K562 (cell line): ENCODE results near the gene CTSH. TPM values are rescaled to one million over a fixed set of nuclear protein-coding genes. Genes with fewer than 3 reads are reported as not detected.

Source experiments
- ATAC-seq: fragments of 200-7000 bp; cut with Tn5 transposase; 3 replicates; pipeline ENCODE4 v1.9.1; 2020; ENCODE audit warnings: moderate library complexity
- BruUV-seq: library from RNA; stranded (reverse); fragments of 400-500 nt; replicated peaks from 2 replicates; lab custom pipeline; 2021; lab: Mats Ljungman, UMichigan
- CTCF ChIA-PET: fragments of 300-600 bp; formaldehyde crosslinking; extraction: SDS; loops from one replicate; lab custom pipeline; 2021; ENCODE audit warnings: low intra/inter-chr PET ratio; lab: Yijun Ruan, JAX
- POLR2A ChIA-PET: fragments of 300-600, 350-650 bp; sonication (Branson Sonifier 250); formaldehyde crosslinking; extraction: SDS; loops from one replicate; lab custom pipeline; 2021; ENCODE audit warnings: antibody characterized with exemption, inconsistent platforms; lab: Yijun Ruan, JAX
- DNase-seq, 4 experiments: peaks; one replicate each; pipeline versions ENCODE4 v3.0.0 to v3.0.0-alpha.2; 2011 to 2018; ENCODE audit warnings: low spot score in 3 of 4, mixed read lengths in 3 of 4; ENCODE audit errors: extremely low read depth in 1 of 4
- FAIRE-seq: peaks from 2 replicates; lab custom pipeline; 2011; peaks lifted over from hg19 to GRCh38; lab: Jason Lieb, UNC
- H2AFZ ChIP-seq: 2 replicates; pipeline ENCODE4 v1.6.0; 2011; ENCODE audit warnings: low read depth, low read length, control low read depth, inconsistent platforms
- H3K27ac ChIP-seq: fragments of 200-600 bp; 3 replicates; pipeline ENCODE4 v1.8.0; 2011; ENCODE audit warnings: low read depth, mild to moderate bottlenecking, control low read depth, inconsistent platforms, low read length, moderate library complexity, mixed read lengths; ENCODE audit errors: extremely low read depth
- H3K27me3 ChIP-seq, 2 experiments: fragments of 300-600 bp in 1 of 2; 2 replicates in 1 of 2; 3 replicates in 1 of 2; pipeline versions ENCODE4 v1.6.0 to v1.8.0; 2011; ENCODE audit warnings: inconsistent platforms in 2 of 2, low read length in 2 of 2, mild to moderate bottlenecking in 1 of 2, mixed read lengths in 1 of 2, moderate library complexity in 1 of 2; ENCODE audit not compliant: control insufficient read depth in 2 of 2, insufficient read depth in 2 of 2
- H3K36me3 ChIP-seq: fragments of 300-600 bp; 3 replicates; pipeline ENCODE4 v1.8.0; 2011; ENCODE audit warnings: mild to moderate bottlenecking, low read length, inconsistent platforms; ENCODE audit not compliant: control insufficient read depth, insufficient read depth
- H3K4me1 ChIP-seq, 2 experiments: fragments of 200-600 bp in 1 of 2; replicated peaks in 1 of 2; 2 replicates in 1 of 2; 3 replicates in 1 of 2; pipeline versions ENCODE4 v1.5.1 to v1.8.0; 2011; ENCODE audit warnings: inconsistent platforms in 2 of 2, low read length in 2 of 2, mild to moderate bottlenecking in 1 of 2, mixed read lengths in 1 of 2, moderate library complexity in 1 of 2; ENCODE audit not compliant: control insufficient read depth in 2 of 2, insufficient read depth in 2 of 2
- H3K4me2 ChIP-seq: 2 replicates; pipeline ENCODE4 v1.6.1; 2011; ENCODE audit warnings: low read length, control low read depth, inconsistent platforms, mixed read lengths; ENCODE audit not compliant: insufficient read depth
- H3K4me3 ChIP-seq: fragments of 200-600 bp; sonication (generic), shearing (Covaris generic); 2 replicates; pipeline ENCODE4 v1.5.1; 2016; ENCODE audit warnings: control low read depth, inconsistent platforms
- H3K79me2 ChIP-seq: fragments of 200-600 bp; 3 replicates; pipeline ENCODE4 v1.8.0; 2011; ENCODE audit warnings: low read length, inconsistent platforms; ENCODE audit not compliant: control insufficient read depth, insufficient read depth
- H3K9ac ChIP-seq, 2 experiments: 2 replicates each; pipeline versions ENCODE4 v1.6.0 to v1.6.1; 2011; ENCODE audit warnings: low read depth in 2 of 2, low read length in 2 of 2, control low read depth in 1 of 2, inconsistent platforms in 1 of 2, mild to moderate bottlenecking in 1 of 2, mixed read lengths in 1 of 2; ENCODE audit not compliant: insufficient read depth in 1 of 2
- H3K9me1 ChIP-seq: one replicate; pipeline ENCODE4 v1.6.0; 2011; ENCODE audit warnings: inconsistent platforms, mild to moderate bottlenecking, low read length, moderate library complexity; ENCODE audit not compliant: control insufficient read depth, insufficient read depth
- H3K9me3 ChIP-seq: replicated peaks from 2 replicates; pipeline ENCODE4 v1.5.1; 2011; ENCODE audit warnings: low read depth, low read length, inconsistent platforms; ENCODE audit not compliant: control insufficient read depth, insufficient read depth
- H4K20me1 ChIP-seq: replicated peaks from 2 replicates; pipeline ENCODE4 v1.6.1; 2011; ENCODE audit warnings: low read length, inconsistent platforms, mixed read lengths; ENCODE audit not compliant: control insufficient read depth, insufficient read depth
- ARNT ChIP-seq, 2 experiments: fragments of 450-650 bp; IDR thresholded peaks; 2 replicates each; pipeline ENCODE4 v1.6.1; 2016; ENCODE audit warnings: mild to moderate bottlenecking in 1 of 2
- EGR1 ChIP-seq: fragments of 450-650 bp; conservative IDR thresholded peaks from 2 replicates; pipeline ENCODE4 v1.6.1; 2017; ENCODE audit warnings: mild to moderate bottlenecking
- ELF4 ChIP-seq: fragments of 450-650 bp; formaldehyde crosslinking; IDR thresholded peaks from 2 replicates; pipeline ENCODE4 v1.4.0; 2022; ENCODE audit warnings: missing genetic modification characterization
- HBP1 ChIP-seq: fragments of 450-650 bp; formaldehyde crosslinking; IDR thresholded peaks from 2 replicates; pipeline ENCODE4 v1.4.0; 2022; ENCODE audit warnings: missing genetic modification characterization
- HDAC1 ChIP-seq, 2 experiments: fragments of 450-650 bp; IDR thresholded peaks; 2 replicates each; pipeline ENCODE4 v1.6.1; 2016 to 2017; ENCODE audit warnings: inconsistent platforms in 1 of 2, mild to moderate bottlenecking in 1 of 2, moderate library complexity in 1 of 2
- L3MBTL2 ChIP-seq: fragments of 450-650 bp; IDR thresholded peaks from 2 replicates; pipeline ENCODE4 v1.6.1; 2016; ENCODE audit warnings: mild to moderate bottlenecking, moderate library complexity
- OTX1 ChIP-seq: fragments of 450-650 bp; formaldehyde crosslinking; IDR thresholded peaks from 2 replicates; pipeline ENCODE4 v1.4.0; 2022; ENCODE audit warnings: mild to moderate bottlenecking
- THRB ChIP-seq: fragments of 450-650 bp; formaldehyde crosslinking; conservative IDR thresholded peaks from 2 replicates; pipeline ENCODE4 v1.4.0; 2022; ENCODE audit warnings: mild to moderate bottlenecking, missing genetic modification characterization
- ZZZ3 ChIP-seq: fragments of 450-650 bp; IDR thresholded peaks from 2 replicates; pipeline ENCODE4 v1.6.1; 2016; ENCODE audit warnings: antibody characterized with exemption, mild to moderate bottlenecking, moderate library complexity
- WGBS: fragments of 100-300 bp; shearing (Covaris generic); methylation state at CpG from one replicate; pipeline ENCODE4 v1.1.6; 2016; ENCODE audit warnings: low coverage, mixed read lengths; ENCODE audit not compliant: insufficient coverage; ENCODE audit errors: missing lambda C conversion rate; 5-methylcytosine and 5-hydroxymethylcytosine counted together
- in situ Hi-C: fragments of 300-500 bp; cut with MboI; formaldehyde crosslinking; loops from 4 replicates; pipeline ENCODE4 v1.15.0; 2018; ENCODE audit warnings: inconsistent platforms, mixed read lengths
- intact Hi-C: fragments of 100-400 bp; cut with micrococcal nuclease; formaldehyde crosslinking; loops from 2 replicates; pipeline ENCODE4 v1.14.2; 2022
- polyA plus RNA-seq, 8 experiments: library from polyadenylated mRNA; depleted of rRNA in 4 of 8; stranded (reverse) in 5 of 8; unstranded in 3 of 8; fragments of >200 nt; fragmentation: Nextera tagmentation in 2 of 8; fragmentation: Illumina TruSeq in 1 of 8; extraction: Ambion mirVana in 2 of 8; extraction: Trizol in 1 of 8; gene quantifications; 2 replicates each; pipeline versions ENCODE4 v1.2.1 to v1.2.3, GENCODE V29; 2011 to 2014; ENCODE audit warnings: inconsistent platforms in 1 of 8, missing spikeins in 1 of 8
- total RNA-seq, 7 experiments: library from RNA; depleted of rRNA in 6 of 7; stranded (reverse); fragments of >200 nt in 6 of 7; fragmentation: Illumina TruSeq in 2 of 7; extraction: Trizol in 2 of 7; gene quantifications; 2 replicates each; pipeline versions ENCODE4 v1.2.1 to v1.2.3, GENCODE V29; 2011 to 2021; ENCODE audit warnings: low replicate concordance in 1 of 7
- TF ChIP-seq, protein P1 (sequence below): fragments of 450-650 bp; formaldehyde crosslinking; IDR thresholded peaks from 2 replicates; pipeline ENCODE4 v1.4.0; 2022; ENCODE audit warnings: missing genetic modification characterization
- TF ChIP-seq, protein P2 (sequence below): sonication (generic); formaldehyde crosslinking; IDR thresholded peaks from 2 replicates; pipeline ENCODE4 v1.9.0; 2022; ENCODE audit warnings: mild to moderate bottlenecking, missing genetic modification reagents

Gene CTSH
- total and polyA plus RNA-seq, 9 of the 15 experiments (the other 6 are each of a cell fraction or from before 2014, with no cell fraction given) = 15.0 to 462 (median 173) TPM

DNA sequence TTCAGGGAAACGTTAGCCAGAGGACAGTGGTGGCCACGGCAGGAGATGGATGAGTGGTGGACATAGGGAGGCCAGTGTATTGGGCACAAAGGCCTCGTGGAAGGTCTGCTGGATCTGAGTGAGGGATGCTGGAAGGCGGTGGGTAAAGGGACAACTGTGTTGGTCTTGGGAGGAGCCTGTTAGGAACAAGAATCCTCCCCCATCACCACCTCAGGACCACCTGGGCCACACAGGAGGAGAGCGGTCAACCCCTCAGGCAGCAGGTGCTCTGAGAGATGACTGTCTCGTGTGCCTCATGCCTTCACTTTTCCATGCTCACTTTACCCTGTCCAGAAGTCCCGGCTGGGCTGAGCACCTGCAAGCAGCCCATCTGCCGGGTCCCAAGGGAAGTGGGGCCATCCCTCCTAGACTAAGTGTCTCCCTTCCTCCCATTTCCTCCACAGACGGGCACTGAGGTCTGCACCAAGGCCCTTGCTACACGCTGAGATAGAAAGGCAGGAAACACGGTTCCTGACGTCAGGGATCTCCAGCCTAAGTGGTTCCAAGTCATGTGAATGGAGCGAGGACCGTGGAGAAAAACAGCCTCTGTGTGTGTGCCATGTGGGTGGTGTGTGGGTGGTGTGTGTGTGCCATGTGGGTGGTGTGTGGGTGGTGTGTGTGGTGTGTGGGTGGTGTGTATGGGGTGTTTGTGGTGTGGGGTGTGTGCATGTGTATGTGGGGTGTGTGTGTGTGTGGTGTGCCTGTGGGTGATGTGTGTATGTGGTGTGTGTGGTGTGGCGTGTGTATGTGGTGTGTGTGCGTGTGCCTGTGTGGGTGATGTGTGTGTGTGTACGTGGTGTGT, 47.8 kb upstream of the CTSH start:
- DNase-seq (no peak), FAIRE-seq (no peak), ATAC-seq (no peak)
- intact Hi-C loops (no loop called here), in situ Hi-C loops (no loop called here)
- BruUV-seq = no TSS peak
- 0 out of 4 replicates have a peak, but pooled peaks of 1 of the 2 experiments have one; percentile 19 for TF ChIP-seq HDAC1 (IDR thresholded peaks at IDR 0.05)
- TF ChIP-seq, protein P1, sequence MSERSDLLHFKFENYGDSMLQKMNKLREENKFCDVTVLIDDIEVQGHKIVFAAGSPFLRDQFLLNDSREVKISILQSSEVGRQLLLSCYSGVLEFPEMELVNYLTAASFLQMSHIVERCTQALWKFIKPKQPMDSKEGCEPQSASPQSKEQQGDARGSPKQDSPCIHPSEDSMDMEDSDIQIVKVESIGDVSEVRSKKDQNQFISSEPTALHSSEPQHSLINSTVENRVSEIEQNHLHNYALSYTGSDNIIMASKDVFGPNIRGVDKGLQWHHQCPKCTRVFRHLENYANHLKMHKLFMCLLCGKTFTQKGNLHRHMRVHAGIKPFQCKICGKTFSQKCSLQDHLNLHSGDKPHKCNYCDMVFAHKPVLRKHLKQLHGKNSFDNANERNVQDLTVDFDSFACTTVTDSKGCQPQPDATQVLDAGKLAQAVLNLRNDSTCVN (CRISPR knock-in tag) = 0 out of 2 replicates have a peak, but pooled peaks have one; percentile 51
- TF ChIP-seq HBP1 (CRISPR knock-in tag) = peak; percentile 41; the same call in 1 of the 2 replicates
- 0 out of 2 replicates have a peak, but pooled peaks have one; percentile 50 for TF ChIP-seq ELF4
- TF ChIP-seq ARNT (IDR thresholded peaks at IDR 0.05) = no peak
- no peak for TF ChIP-seq ZZZ3
- TF ChIP-seq, protein P2, sequence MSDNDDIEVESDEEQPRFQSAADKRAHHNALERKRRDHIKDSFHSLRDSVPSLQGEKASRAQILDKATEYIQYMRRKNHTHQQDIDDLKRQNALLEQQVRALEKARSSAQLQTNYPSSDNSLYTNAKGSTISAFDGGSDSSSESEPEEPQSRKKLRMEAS (CRISPR knock-in tag) = 0 out of 2 replicates have a peak, but pooled peaks have one; percentile 25
- TF ChIP-seq EGR1 = peak; percentile 99
- TF ChIP-seq THRB (CRISPR knock-in tag) = 0 out of 2 replicates have a peak, but pooled peaks have one; percentile 53
- no peak for TF ChIP-seq L3MBTL2
- peak; percentile 75 for TF ChIP-seq OTX1
- ChIA-PET CTCF (no interaction called here), POLR2A (interaction anchor here (0.6 to 1.7 kb wide), 2 partner anchors 11 to 80 kb away, joined by 3 read pairs; no protein-coding TSS in a partner anchor)
- Histone ChIP-seq H3K9ac (peak overlapping the region in 1 of 2 experiments; percentile 40; a peak in 1 of 4 replicates), H3K4me3 (no peak overlapping the region), H3K4me2 (no peak overlapping the region), H4K20me1 (no peaks in the 10 kb centered on the region; the same call in none of the 2 replicates), H3K36me3 (no peaks in the 10 kb centered on the region), H2AFZ (no peak overlapping the region), H3K4me1 (peaks cover 0 to 3% of the 10 kb centered on the region in 2 experiments; a peak in 1 of 5 replicates), H3K79me2 (no peaks in the 10 kb centered on the region), H3K27ac (no peak overlapping the region; the same call in 2 of the 3 replicates), H3K27me3 (peaks cover 15 to 58% of the 10 kb centered on the region in 2 experiments; a peak in 4 of 5 replicates), H3K9me1 (no peaks in the 10 kb centered on the region), H3K9me3 (no peaks in the 10 kb centered on the region)
- 34% methylated on average over 17 of the region's 17 CpGs for WGBS
